Bronchial epithelial cell (primary cell): ENCODE results near the gene CTNNA2. TPM values are rescaled to one million over a fixed set of nuclear protein-coding genes. Genes with fewer than 3 reads are reported as not detected.

Experiments
- DNase-seq: peaks from one replicate; pipeline ENCODE4 v3.0.0-alpha.2; 2010; ENCODE audit warnings: low read depth
- FAIRE-seq: peaks from 2 replicates; lab custom pipeline; 2011; peaks lifted over from hg19 to GRCh38; lab: Jason Lieb, UNC
- H3K27me3 ChIP-seq: 2 replicates; pipeline ENCODE4 v1.5.1; 2011; ENCODE audit warnings: low read length; ENCODE audit not compliant: control insufficient read depth, insufficient read depth
- H3K36me3 ChIP-seq: 2 replicates; pipeline ENCODE4 v1.5.1; 2011; ENCODE audit warnings: low read length; ENCODE audit not compliant: control insufficient read depth, insufficient read depth
- H3K4me3 ChIP-seq: 2 replicates; pipeline ENCODE4 v1.5.1; 2011; ENCODE audit warnings: mild to moderate bottlenecking, low read depth, low read length, control low read depth
- CTCF ChIP-seq: IDR thresholded peaks from 2 replicates; pipeline ENCODE4 v1.5.1; 2011; ENCODE audit warnings: mild to moderate bottlenecking, moderate library complexity, low read length, control low read depth, inconsistent platforms; ENCODE audit not compliant: insufficient read depth, severe bottlenecking
- total RNA-seq: library from RNA; depleted of rRNA; stranded (reverse); fragments of >200 nt; gene quantifications from 2 replicates; pipeline ENCODE4 v1.2.1, GENCODE V29; 2014

The CTNNA2 gene
- total RNA-seq, 1 donor from 2014 or later, result not detected

- TF ChIP-seq CTCF, result no peak
- H3K4me3 ChIP-seq, result no peak overlapping the region
- DNase-seq (no peak), FAIRE-seq (no peak)
- H3K36me3 ChIP-seq, result no peaks in the 10 kb centered on the region
- H3K27me3 ChIP-seq, result no peaks in the 10 kb centered on the region
Measured at GRCh38 chr2:80374105-80374504, 861.3 kb downstream of the CTNNA2 start.

GRCh38 chr2:80377071-80377470 lies 864.2 kb downstream of the CTNNA2 start:
- Histone ChIP-seq H3K27me3 (no peaks in the 10 kb centered on the region), H3K4me3 (no peak overlapping the region), H3K36me3 (no peaks in the 10 kb centered on the region)
- no peak for TF ChIP-seq CTCF
- FAIRE-seq (no peak), DNase-seq (no peak)

GRCh38 chr2:80380736-80381135 lies 867.9 kb downstream of the CTNNA2 start:
- H3K36me3 ChIP-seq, result no peaks in the 10 kb centered on the region
- no peak for TF ChIP-seq CTCF

GRCh38 chr2:80381666-80382065 lies 868.8 kb downstream of the CTNNA2 start:
- no peaks in the 10 kb centered on the region for H3K36me3 ChIP-seq
- FAIRE-seq, result no peak
- no peak for TF ChIP-seq CTCF
- DNase-seq, result no peak
- no peak overlapping the region for H3K4me3 ChIP-seq
- no peaks in the 10 kb centered on the region for H3K27me3 ChIP-seq

More at GRCh38 chr2:80380736-80381135, 867.9 kb downstream of the CTNNA2 start:
- no peaks in the 10 kb centered on the region for H3K27me3 ChIP-seq
- no peak overlapping the region for H3K4me3 ChIP-seq
- DNase-seq (no peak), FAIRE-seq (no peak)

GRCh38 chr2:80392441-80392840 lies 879.6 kb downstream of the CTNNA2 start:
- no peak for DNase-seq

More at GRCh38 chr2:80392441-80392840, 879.6 kb downstream of the CTNNA2 start:
- TF ChIP-seq CTCF, result no peak
- H3K27me3 ChIP-seq, result no peaks in the 10 kb centered on the region
- FAIRE-seq, result no peak
- H3K4me3 ChIP-seq, result no peak overlapping the region
- H3K36me3 ChIP-seq, result no peaks in the 10 kb centered on the region
